Panc1 (cell line): Measurements from ENCODE around the gene PSMC6.

Source experiments
- POLR2AphosphoS5 ChIP-seq: IDR thresholded peaks from 2 replicates; pipeline ENCODE4 v1.6.1; 2012; ENCODE audit warnings: mild to moderate bottlenecking, low read depth, low read length, moderate library complexity
- TCF7L2 ChIP-seq: IDR thresholded peaks from 2 replicates; pipeline ENCODE4 v1.6.1; 2011; ENCODE audit warnings: mild to moderate bottlenecking, low read depth, low read length, inconsistent platforms
- TF ChIP-seq, protein P1 (sequence below): fragments of 450-650 bp; IDR thresholded peaks from 2 replicates; pipeline ENCODE4 v1.5.1; 2017; ENCODE audit warnings: mild to moderate bottlenecking
- TF ChIP-seq, protein P2 (sequence below), 2 experiments: IDR thresholded peaks; 2 replicates each; pipeline ENCODE4 v1.6.1; 2011 to 2012; ENCODE audit warnings: low read depth in 2 of 2, control low read depth in 1 of 2, low read length in 1 of 2, mild to moderate bottlenecking in 1 of 2, moderate library complexity in 1 of 2; ENCODE audit not compliant: insufficient read depth in 1 of 2

DNA sequence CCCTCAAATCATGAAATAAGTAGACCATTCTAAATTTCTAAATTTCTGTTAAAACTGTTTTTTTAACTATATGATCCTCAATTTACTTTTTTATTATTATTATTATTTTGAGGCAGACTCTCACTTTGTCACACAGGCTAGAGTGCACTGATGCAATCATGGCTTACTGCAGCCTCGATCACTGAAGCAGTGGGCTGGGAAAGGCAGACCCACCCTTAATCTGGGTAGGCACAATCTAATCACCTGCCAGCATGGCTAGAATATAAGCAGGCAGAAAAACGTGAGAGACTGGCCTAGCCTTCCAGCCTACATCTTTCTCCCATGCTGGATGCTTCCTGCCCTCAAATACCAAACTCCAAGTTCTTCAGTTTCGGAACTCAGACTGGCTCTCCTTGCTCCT, 14.0 kb upstream of the PSMC6 start:
- TF ChIP-seq, protein P1, sequence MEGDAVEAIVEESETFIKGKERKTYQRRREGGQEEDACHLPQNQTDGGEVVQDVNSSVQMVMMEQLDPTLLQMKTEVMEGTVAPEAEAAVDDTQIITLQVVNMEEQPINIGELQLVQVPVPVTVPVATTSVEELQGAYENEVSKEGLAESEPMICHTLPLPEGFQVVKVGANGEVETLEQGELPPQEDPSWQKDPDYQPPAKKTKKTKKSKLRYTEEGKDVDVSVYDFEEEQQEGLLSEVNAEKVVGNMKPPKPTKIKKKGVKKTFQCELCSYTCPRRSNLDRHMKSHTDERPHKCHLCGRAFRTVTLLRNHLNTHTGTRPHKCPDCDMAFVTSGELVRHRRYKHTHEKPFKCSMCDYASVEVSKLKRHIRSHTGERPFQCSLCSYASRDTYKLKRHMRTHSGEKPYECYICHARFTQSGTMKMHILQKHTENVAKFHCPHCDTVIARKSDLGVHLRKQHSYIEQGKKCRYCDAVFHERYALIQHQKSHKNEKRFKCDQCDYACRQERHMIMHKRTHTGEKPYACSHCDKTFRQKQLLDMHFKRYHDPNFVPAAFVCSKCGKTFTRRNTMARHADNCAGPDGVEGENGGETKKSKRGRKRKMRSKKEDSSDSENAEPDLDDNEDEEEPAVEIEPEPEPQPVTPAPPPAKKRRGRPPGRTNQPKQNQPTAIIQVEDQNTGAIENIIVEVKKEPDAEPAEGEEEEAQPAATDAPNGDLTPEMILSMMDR: no peak
- TF ChIP-seq TCF7L2 (no peak), POLR2AphosphoS5 (no peak)
- TF ChIP-seq, protein P2, sequence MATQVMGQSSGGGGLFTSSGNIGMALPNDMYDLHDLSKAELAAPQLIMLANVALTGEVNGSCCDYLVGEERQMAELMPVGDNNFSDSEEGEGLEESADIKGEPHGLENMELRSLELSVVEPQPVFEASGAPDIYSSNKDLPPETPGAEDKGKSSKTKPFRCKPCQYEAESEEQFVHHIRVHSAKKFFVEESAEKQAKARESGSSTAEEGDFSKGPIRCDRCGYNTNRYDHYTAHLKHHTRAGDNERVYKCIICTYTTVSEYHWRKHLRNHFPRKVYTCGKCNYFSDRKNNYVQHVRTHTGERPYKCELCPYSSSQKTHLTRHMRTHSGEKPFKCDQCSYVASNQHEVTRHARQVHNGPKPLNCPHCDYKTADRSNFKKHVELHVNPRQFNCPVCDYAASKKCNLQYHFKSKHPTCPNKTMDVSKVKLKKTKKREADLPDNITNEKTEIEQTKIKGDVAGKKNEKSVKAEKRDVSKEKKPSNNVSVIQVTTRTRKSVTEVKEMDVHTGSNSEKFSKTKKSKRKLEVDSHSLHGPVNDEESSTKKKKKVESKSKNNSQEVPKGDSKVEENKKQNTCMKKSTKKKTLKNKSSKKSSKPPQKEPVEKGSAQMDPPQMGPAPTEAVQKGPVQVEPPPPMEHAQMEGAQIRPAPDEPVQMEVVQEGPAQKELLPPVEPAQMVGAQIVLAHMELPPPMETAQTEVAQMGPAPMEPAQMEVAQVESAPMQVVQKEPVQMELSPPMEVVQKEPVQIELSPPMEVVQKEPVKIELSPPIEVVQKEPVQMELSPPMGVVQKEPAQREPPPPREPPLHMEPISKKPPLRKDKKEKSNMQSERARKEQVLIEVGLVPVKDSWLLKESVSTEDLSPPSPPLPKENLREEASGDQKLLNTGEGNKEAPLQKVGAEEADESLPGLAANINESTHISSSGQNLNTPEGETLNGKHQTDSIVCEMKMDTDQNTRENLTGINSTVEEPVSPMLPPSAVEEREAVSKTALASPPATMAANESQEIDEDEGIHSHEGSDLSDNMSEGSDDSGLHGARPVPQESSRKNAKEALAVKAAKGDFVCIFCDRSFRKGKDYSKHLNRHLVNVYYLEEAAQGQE (IDR thresholded peaks at IDR 0.05; ENCODE audit: insufficient read depth in 1 of 2, low read depth in 2 of 2, low read length in 1 of 2): no peak
